HG03280 (cell line): ENCODE results near the gene INTS11.

Source experiments
- ATAC-seq: cut with Tn5 transposase; IDR thresholded peaks from one replicate; pipeline ENCODE4 v1.9.1; 2021; ENCODE audit warnings: mild to moderate bottlenecking, moderate library complexity; ENCODE audit not compliant: unreplicated experiment

Gene INTS11

DNA sequence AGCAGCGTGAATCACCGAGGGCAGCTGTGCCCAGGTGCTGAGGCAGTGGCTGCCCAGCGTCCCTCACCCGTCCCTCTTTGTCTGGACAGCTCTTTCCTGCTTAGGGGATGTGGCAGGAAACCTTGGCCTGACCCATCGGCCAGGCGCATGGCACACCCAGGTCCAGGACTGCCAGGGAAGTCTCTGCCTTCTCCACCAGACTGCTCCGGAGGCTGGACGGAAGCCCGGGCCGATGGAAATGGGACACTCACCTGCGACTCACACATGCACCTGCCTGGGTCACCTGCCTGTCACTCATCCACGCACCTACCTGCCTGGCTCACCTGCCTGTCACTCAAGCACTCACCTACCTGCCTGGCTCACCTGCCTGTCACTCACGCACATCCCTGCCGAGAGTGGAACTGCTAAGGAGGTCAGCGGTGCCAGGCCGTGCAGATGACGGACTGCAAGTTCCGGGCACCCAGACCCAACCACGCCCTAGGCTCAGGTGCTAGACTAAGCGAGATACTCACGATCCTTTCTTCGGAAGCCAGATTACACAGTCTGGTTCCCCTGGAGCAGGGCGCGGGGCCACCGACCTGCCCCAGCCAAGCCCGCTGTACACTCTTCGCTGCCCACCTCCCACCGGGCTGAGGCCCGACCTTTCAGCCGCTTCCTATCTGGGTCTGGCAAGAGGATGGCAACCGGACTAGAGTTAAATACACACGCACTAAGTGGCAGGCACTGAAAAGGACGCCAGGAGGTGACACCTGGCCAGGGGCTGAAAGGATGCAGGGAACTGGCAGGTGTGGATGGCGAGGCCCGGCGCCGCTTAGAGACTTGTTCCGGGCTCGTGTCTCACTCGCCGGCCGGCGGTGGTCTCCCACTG, 51.9 kb downstream of the INTS11 start:
- ATAC-seq = peak; percentile 3

DNA sequence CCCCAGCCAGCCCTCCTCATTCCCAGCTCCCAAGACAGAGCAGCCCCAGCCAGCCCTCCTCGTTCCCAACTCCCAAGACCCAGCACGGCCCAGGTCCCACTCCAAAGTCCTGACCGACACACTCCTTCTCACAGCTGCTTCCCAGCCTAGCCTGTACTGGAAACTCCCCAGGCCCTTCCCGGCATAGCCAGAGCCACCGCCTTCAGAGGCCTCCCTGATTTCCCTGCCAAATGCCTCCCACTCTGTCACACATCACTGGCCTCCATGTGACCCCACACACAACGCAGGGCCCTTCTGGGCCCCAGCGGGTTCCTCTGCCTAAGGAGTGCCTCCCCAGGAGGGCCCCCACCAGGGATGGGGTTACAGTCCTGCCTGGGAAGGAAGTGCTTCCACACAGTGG, 53.6 kb downstream of the INTS11 start:
- ATAC-seq = no peak

DNA sequence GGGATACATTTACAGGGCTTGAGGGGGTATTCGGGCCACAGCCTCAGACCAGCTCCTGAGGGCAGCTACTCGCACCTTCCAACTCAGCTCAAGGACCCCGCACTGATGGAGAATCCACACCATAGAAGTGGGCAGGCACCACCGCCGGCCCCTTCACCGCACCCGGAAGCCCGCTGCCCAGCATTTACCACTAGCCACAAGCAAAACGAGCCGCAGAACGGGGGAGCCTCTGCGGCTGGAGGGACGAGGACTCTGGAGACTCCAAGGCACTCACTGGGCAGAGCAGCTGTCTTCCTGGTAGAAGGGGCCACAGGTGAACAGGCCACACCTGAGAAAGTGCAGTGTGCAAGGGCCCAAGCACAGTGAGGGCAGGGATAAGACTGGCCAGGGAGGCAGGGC, 56.2 kb downstream of the INTS11 start:
- no peak for ATAC-seq

DNA sequence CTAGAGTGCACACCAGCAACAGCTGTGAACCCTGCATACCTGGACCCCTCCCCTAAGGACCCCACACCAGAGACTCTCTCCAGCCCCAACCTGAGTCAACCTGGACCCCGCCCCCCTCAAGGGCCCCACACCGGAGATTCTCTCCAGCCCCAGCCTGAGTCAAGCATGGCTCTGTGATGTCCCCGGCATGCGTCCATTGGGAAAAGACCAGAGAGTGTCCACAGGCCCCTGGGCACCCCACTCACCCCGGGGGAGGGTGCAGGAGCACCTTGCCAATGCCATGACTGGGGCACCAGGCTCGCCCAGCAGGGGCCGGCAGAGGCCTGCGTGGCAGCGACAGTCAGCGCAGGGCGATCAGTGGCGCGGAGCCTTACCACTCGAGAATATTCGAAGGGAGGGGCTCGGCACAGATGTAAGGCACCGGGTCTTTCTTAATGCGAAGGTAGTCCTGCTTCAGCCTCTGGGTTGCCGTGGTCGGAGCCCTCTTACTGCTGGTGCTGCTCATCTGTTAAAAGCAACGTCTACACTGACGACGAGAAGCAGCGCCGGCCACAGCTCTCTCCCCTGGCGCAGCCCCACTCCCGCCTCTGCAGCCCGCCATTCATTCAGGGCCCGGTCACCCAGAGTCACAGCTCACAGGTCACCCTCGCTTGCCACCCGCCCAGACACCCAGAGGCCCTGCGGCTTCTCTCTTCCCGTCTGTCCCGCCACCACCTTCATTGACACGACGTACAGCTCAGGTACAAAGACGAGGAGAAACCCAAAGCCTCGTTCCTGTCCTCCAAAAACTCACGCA, 56.8 kb downstream of the INTS11 start:
- ATAC-seq = no peak

DNA sequence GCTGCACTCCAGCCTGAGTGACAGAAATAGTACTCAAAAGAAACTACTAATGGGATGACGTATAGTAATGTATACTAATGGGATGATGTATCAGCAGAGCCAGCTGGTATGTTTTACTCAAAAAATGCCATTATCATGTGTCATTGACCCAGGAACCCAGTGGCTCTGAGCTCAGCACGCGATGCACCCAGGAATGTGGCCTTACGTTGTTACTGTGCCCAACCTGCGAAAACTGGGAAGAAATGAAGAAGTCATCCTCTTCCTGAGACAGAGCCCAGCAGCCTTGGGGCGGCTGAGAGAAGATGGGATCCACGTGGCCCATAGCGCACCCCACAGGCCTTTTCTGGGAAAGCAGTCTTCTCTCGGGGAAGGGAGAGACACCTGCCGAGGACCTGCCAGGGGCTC, 59.6 kb downstream of the INTS11 start:
- ATAC-seq = no peak

DNA sequence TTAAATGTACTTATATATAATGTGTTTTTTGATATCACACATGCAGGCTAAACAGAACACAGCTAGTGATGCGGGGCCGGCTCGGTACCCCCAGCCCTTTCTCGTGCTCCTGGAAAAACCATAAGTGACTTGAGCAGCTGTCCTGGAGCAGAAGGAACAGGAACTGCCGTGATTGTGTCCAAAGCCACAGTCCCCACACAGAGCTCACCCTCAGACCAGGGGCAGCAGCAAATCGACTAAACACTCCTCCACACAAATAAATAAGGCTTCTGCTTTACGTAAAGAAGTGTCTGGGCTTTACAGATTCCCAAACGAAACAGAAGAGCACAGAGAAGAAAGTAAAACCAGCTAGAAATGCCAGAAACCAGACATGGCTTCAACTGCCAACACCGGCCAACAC, 60.4 kb downstream of the INTS11 start:
- ATAC-seq = no peak

DNA sequence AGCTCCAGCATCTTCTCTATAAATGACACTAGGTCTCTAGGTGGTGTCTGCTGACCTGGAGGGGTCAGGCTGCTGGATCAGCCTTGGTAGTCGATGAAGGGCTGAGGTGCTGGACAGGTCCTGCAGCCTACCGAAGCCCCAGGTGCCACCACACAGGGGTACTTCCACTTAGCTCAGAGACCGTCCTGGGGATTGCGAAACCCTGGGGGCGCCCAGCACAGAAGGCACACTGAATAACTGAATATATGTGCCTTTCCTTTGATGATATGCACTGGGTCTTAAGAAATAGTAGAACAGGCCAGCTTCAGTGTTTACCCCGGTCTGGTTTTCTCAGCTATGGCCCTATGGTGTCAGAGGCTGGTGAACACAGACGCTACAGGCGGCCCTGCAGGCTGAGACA, 61.7 kb downstream of the INTS11 start:
- ATAC-seq = no peak

DNA sequence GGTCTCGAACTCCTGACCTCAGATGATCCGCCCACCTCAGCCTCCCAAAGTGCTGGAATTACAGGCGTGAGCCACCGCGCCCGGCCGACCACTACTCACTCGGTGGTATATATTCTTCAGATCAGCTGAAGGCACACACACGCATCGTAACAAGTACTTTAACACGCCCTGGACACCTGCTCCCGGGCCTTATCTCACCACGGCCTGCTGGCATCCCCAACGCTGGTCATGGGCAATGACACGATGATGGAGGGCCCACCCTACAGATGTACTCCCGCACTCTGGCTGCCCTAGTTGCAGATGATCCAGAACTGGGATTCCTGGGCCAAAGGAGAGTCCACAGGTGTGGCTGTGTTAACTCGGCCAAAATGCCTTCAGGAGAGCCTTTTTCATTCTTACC, 62.4 kb downstream of the INTS11 start:
- no peak for ATAC-seq
